HG03558 (cell line): ENCODE measurements around the gene TXNRD3.

Source experiments
- ATAC-seq: cut with Tn5 transposase; IDR thresholded peaks from one replicate; pipeline ENCODE4 v1.9.1; 2021; ENCODE audit warnings: moderate number of reproducible peaks; ENCODE audit not compliant: unreplicated experiment; ENCODE audit errors: extremely low read depth

TXNRD3 gene

GRCh38 chr3:126672741-126673140 is 17.8 kb upstream of the TXNRD3 start:
- no peak for ATAC-seq

GRCh38 chr3:126672340-126672739 is 17.4 kb upstream of the TXNRD3 start:
- ATAC-seq: no peak

GRCh38 chr3:126671521-126671920 is 16.6 kb upstream of the TXNRD3 start:
- no peak for ATAC-seq

GRCh38 chr3:126668450-126669401 is 13.8 kb upstream of the TXNRD3 start:
- ATAC-seq: no peak

- ATAC-seq: no peak
These were observed 12.9 kb upstream of the TXNRD3 start for GRCh38 chr3:126667631-126668449.

DNA sequence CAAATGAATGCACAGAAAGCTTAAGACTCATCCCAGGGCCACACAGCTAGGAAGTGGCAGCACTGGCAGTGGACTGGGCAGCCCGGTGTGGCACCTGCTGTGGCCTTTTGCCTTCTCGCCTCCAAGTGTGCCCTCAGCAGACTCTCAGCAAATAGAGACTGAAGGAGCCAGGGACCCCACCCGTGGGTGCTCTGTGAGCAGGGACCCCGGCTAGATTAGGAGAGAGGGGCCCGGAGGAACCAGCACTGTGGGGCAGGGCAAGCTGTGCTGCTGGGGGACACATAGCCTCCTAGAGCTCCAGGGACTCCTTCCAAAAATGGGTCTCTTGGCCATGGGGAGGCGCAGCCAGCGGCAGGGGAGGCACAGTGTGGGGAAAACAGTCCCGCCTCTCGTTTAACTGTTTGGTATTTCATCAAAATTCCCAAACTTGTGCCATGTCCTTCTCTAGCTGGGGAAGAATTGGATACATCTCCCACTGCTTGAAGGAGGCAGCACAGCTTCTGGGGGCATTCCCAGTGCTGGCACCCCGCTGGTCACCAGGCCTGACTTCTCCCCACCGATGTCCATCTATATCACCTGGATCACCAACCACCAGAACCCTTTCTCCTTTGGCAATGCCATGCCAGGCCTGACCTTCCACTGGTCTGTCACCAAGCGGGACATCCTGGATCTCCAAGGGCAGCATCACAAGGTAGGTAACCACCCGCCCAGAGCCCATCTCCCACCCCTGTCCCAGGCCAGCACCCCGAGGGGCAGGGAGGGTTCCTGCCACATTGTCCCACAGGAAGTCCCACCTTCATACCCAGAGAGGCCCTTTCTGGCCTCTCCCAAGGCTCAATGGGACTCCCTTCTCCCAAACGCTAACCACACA is 12.0 kb upstream of the TXNRD3 start:
- no peak for ATAC-seq

DNA sequence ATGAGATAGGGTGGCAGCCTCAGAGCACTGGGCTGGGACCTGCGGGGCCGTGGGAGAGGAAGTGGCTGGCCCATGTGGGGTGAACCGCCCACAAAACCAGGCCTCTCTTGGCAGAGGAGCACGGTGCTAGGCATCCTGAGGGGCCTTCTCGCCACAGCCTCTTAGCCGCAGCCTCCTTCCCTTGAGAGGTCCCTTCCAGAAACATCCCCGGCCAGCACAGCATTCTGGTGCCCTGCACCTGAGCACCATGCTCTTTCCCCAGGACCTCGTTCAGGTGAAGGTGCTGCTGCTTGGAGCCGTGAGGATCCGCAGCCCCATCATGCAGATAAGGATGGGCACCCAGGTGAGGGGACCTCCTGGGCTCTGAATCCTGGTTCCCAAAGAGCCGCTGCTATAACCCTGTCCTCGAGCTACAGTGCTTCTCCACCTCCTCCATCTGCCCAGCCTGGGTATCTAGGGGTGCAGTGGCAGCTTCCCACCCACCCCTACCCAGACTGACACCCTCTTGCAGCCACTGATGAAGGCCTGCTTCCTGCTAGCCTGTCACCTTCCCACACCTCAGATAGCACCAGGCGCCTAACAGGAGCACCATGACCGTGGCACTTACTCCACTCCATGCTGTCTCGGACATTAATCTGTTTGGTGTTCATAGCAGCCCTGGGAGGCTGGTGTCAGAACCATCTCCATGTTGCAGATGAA is 11.2 kb upstream of the TXNRD3 start:
- no peak for ATAC-seq

- ATAC-seq: no peak
These were observed 10.5 kb upstream of the TXNRD3 start for GRCh38 chr3:126665221-126665936.

- ATAC-seq: no peak
These were observed 9.8 kb upstream of the TXNRD3 start for GRCh38 chr3:126664591-126665214.

GRCh38 chr3:126663750-126664149 is 8.8 kb upstream of the TXNRD3 start:
- no peak for ATAC-seq

DNA sequence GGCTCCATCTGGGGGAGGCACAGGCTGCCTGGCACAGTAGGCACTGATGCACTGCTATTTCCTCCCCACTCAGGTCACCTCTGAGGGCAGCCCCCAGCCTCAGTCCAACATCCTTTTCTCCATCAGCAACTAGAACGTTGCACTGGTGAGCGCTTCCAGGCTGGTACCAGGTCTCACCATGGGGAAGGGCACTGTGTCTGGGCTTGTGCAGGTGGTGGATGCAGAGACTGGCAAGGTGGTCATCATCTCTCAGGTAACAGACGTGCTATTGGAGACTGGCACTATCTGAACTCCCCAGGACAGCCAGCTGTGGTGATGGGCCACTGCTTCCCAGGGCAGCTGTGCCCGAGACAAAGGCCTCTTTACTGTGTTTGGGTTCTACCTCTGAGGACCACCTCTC is 8.3 kb upstream of the TXNRD3 start:
- no peak for ATAC-seq

DNA sequence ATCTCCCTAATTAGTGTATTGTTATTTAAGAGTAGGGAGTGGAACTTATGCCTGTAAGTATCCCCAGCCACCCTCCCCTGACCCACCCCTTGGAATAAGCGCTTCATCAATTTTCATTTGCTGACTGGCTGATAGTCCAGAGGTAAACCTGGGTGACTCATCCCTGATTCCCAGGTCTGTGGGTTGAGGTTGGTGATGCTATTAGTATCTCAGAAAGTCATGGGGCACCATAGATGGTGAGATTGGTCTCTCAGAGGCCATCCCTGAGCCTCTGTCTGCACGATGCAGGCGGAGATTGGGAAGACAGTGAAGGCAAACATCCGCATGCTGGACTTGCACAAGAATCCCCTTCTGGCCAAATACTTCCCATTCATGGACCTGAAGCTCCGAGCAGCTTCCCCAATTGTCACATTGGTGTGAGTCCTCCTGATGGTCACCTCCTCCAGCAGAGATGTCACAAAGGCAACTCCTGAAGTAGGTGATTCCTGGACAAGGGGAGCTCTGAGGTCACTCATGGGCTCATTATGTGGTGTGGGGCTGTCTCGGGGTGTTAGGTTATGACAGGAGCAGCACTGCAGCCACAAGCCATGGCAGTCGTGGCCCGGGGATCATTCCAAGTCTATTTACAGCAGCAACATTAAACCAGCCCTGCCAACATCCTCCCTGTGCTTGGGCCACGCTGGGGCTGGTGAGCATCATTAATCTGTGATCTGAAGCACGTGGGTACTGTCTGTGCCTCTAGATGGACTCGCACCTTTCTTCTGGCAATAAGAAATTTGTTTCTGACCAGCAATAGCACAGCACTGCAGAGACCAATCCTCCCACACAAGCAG is 6.8 kb upstream of the TXNRD3 start:
- no peak for ATAC-seq

GRCh38 chr3:126659915-126660886 is 5.3 kb upstream of the TXNRD3 start:
- ATAC-seq: no peak

- ATAC-seq: no peak
These were observed 3.7 kb upstream of the TXNRD3 start for GRCh38 chr3:126658584-126658983.

DNA sequence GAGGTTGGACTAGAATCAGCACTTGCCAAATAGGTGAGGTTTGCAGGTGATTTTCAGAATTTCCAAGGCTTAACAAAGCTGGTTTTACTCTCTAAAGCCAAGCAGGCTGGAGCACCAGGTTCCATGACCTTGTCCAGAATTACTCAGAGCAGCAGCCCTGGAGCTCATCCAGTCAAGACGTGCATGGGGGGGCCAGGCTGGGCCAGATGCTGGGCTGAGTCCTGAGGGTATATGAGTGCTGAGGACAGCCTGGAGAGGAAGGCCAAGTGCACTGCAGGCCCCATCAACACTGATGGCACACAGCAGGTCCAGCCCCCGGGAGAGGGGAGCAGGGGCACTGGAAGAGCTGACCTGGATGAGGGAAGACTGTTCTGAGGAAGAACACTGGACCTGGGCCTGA is 3.0 kb upstream of the TXNRD3 start:
- no peak for ATAC-seq

GRCh38 chr3:126656371-126657134 is 1.6 kb upstream of the TXNRD3 start:
- ATAC-seq: no peak
